Measurements from ENCODE around the gene COX6B2.

Gene COX6B2

GRCh38 chr19:55391702-55392615 is 37.4 kb upstream of the COX6B2 start:
- H3K4me3 ChIP-seq (ENCODE audit: low read depth, low read length): no peak overlapping the region
- no peak for DNase-seq (ENCODE audit: low read depth, low spot score)
- TF ChIP-seq CTCF (IDR thresholded peaks at IDR 0.05; ENCODE audit: low read depth, low read length): no peak
- in situ Hi-C loops (cut with HindIII; ENCODE audit: low sequenced_read_pairs): loop anchor here (10.0 kb wide), 1 partner anchor 217 kb away; no protein-coding TSS in a partner anchor

GRCh38 chr19:55391191-55391670 is 36.7 kb upstream of the COX6B2 start:
- H3K4me3 ChIP-seq (ENCODE audit: low read depth, low read length): no peak overlapping the region
- no peak for TF ChIP-seq CTCF (IDR thresholded peaks at IDR 0.05; ENCODE audit: low read depth, low read length)
- in situ Hi-C loops (cut with HindIII; ENCODE audit: low sequenced_read_pairs): loop anchor here (10.0 kb wide), 1 partner anchor 216 kb away; no protein-coding TSS in a partner anchor
- DNase-seq (ENCODE audit: low read depth, low spot score): no peak

- in situ Hi-C loops (cut with HindIII; ENCODE audit: low sequenced_read_pairs): loop anchor here (10.0 kb wide), 1 partner anchor 216 kb away; no protein-coding TSS in a partner anchor
- H3K4me3 ChIP-seq (ENCODE audit: low read depth, low read length): no peak overlapping the region
- TF ChIP-seq CTCF (IDR thresholded peaks at IDR 0.05; ENCODE audit: low read depth, low read length): no peak
- peak; percentile 37 for DNase-seq (ENCODE audit: low read depth, low spot score)
These were observed 36.0 kb upstream of the COX6B2 start for GRCh38 chr19:55390461-55390880.

- no peak for TF ChIP-seq CTCF (IDR thresholded peaks at IDR 0.05; ENCODE audit: low read depth, low read length)
- in situ Hi-C loops (cut with HindIII; ENCODE audit: low sequenced_read_pairs): loop anchor here (10.0 kb wide), 1 partner anchor 215 kb away; no protein-coding TSS in a partner anchor
- DNase-seq (ENCODE audit: low read depth, low spot score): no peak
- no peak overlapping the region for H3K4me3 ChIP-seq (ENCODE audit: low read depth, low read length)
These were observed 35.1 kb upstream of the COX6B2 start for GRCh38 chr19:55389386-55390317.

- no peak for TF ChIP-seq CTCF (IDR thresholded peaks at IDR 0.05; ENCODE audit: low read depth, low read length)
- peak overlapping the region; percentile 99 for H3K4me3 ChIP-seq (ENCODE audit: low read depth, low read length)
- DNase-seq (ENCODE audit: low read depth, low spot score): no peak
- in situ Hi-C loops (cut with HindIII; ENCODE audit: low sequenced_read_pairs): no loop called here
These were observed 33.4 kb upstream of the COX6B2 start for GRCh38 chr19:55387736-55388497.
